NB4 (cell line): ENCODE measurements around the gene SCGB3A1.

Source experiments
- DNase-seq: peaks from one replicate; pipeline ENCODE4 v3.0.0; 2010; ENCODE audit warnings: low read depth
- H3K4me3 ChIP-seq: one replicate; pipeline ENCODE4 v1.5.1; 2011; ENCODE audit warnings: mild to moderate bottlenecking, low read depth, low read length, moderate library complexity
- CTCF ChIP-seq: IDR thresholded peaks from one replicate; pipeline ENCODE4 v1.5.1; 2012; ENCODE audit warnings: low read depth, low read length
- MAX ChIP-seq: IDR thresholded peaks from 2 replicates; pipeline ENCODE4 v1.6.1; 2011; ENCODE audit warnings: low read depth, low read length
- MYC ChIP-seq: IDR thresholded peaks from 2 replicates; pipeline ENCODE4 v1.6.1; 2011; ENCODE audit warnings: low read depth, low read length
- POLR2A ChIP-seq: IDR thresholded peaks from 2 replicates; pipeline ENCODE4 v1.6.1; 2011; ENCODE audit warnings: mild to moderate bottlenecking; ENCODE audit not compliant: insufficient read length; ENCODE audit errors: extremely low read depth

Gene SCGB3A1

DNA sequence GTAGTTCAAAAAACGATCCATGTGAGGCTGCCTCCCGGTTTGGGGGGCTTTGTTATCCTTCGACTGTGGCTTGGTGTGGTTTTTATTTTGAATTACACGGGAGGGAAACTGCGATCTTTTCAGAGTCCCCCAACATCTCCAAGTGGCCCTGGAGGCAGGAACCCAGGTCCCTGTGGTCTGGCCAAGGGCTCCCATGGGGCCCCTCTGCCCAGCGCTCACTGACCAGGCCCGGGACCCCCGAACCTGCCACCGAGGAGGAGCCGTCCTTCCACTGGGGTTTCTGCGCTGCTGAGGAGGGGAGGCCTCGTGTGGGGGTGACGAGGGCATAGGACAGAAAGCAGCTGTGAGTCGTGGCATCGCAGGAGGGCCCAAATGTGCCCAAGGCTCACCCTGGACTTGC is 18.1 kb upstream of the SCGB3A1 start:
- TF ChIP-seq MYC = no peak
- no peak for DNase-seq
- no peak overlapping the region for H3K4me3 ChIP-seq

DNA sequence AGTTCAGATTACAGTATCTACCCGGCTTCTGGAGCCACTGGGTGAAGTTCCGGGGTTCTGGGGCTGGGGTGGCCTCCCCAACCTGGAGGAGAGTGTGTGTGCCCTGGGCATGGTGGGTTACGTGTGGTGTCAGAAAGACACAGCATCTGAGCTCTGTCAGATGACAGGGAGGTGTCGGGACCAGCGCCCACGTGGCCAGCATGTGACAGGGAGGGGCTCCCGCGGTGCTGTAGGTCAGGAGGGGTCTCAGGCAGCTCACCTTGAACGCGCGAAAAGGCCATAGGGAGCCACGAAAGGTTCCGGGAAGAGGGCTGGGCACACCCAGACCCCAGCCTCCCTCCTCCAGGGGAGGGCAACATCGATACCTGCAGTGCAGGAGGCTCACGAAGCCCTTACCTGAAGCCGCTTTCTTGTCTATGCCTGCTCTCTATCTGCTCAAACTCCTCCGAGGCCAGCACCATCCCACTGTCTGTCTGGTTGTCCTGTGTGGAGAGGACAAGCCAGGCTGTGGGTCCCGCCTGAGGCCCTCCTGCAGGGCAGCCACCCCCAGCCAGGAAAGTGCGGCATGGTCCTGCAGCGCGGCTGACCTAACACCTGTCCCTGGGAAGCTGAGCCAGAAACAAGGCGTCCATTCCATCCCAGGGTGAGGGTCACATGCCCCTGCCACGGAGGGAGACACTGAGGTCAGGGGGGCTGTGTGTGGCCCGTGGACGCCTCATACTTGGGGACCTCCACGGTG is 17.4 kb upstream of the SCGB3A1 start:
- H3K4me3 ChIP-seq = no peak overlapping the region
- no peak for DNase-seq
- TF ChIP-seq CTCF (no peak), POLR2A (no peak), MAX (no peak), MYC (no peak)

GRCh38 chr5:180607861-180608571 is 16.7 kb upstream of the SCGB3A1 start:
- TF ChIP-seq MAX (no peak), MYC (no peak), CTCF (no peak), POLR2A (no peak)
- H3K4me3 ChIP-seq = no peak overlapping the region
- DNase-seq = no peak

- TF ChIP-seq MAX = no peak
- TF ChIP-seq POLR2A = no peak
- TF ChIP-seq CTCF = no peak
- TF ChIP-seq MYC = no peak
- no peak overlapping the region for H3K4me3 ChIP-seq
- no peak for DNase-seq
These were observed 15.0 kb upstream of the SCGB3A1 start for GRCh38 chr5:180606215-180606785.

DNA sequence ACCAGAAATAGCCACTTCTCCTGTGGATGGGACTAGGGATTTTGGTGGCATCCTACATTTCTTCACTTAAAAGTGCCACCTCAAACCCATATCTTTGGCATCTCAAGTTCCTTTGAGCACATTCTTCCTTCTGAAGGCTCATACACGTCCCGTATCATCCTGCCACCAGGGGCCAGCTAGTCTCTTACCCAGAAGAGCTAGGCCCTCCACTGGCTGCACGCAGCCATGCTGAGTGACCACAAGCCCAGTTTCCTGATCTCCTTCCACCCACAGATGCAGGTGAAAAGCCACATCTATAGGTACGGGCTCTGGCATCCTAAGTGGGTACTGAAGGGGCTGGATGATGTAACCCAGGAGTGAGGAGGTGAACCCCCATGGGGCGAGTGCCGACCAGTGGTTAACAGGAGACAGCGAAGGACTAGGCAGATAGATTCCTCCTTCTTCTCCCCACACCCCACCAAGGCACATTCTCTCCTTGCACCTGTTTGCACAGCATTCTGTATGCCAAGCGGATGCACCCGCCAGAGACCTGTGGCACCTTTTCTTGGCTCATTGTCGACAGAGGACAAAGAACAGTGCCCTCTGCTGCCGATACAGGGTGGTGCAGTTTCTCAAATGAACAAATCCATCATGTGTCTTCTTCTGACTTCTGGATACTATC is 14.4 kb upstream of the SCGB3A1 start:
- TF ChIP-seq CTCF (peak; percentile 80), POLR2A (no peak), MYC (peak; percentile 56; the same call in 1 of the 2 replicates), MAX (no peak; the same call in 1 of the 2 replicates)
- no peak overlapping the region for H3K4me3 ChIP-seq
- DNase-seq = peak; percentile 76

GRCh38 chr5:180604271-180604670 is 13.0 kb upstream of the SCGB3A1 start:
- DNase-seq = no peak
- TF ChIP-seq POLR2A (no peak), CTCF (no peak), MYC (no peak), MAX (no peak)
- H3K4me3 ChIP-seq = no peak overlapping the region
